ENCODE measurements around the gene SGMS2. TPM values are rescaled to one million over a fixed set of nuclear protein-coding genes. Genes with fewer than 3 reads are reported as not detected.

SGMS2 gene
- total and polyA plus RNA-seq, 10 of the 15 experiments (the other 5 are each of a cell fraction or from before 2014, with no cell fraction given) = under 0.01 to 3.2 (median 0.17) TPM; not detected in 4

- Histone ChIP-seq H3K4me2 (ENCODE audit: control insufficient read depth, insufficient read depth) (no peak overlapping the region), H3K4me3 (no peak overlapping the region), H4K20me1 (ENCODE audit: control insufficient read depth, insufficient read depth) (no peaks in the 10 kb centered on the region), H3K4me1 (ENCODE audit: control insufficient read depth, insufficient read depth, low read length) (no peaks in the 10 kb centered on the region), H3K36me3 (ENCODE audit: control insufficient read depth in 2 of 2, insufficient read depth in 2 of 2, low read length in 1 of 2) (no peaks in the 10 kb centered on the region), H3K9me3 (replicated peaks; ENCODE audit: control insufficient read depth, insufficient read depth, low read length) (no peaks in the 10 kb centered on the region), H3K79me2 (ENCODE audit: control insufficient read depth, insufficient read depth, low read length) (no peaks in the 10 kb centered on the region), H3K9ac (ENCODE audit: control insufficient read depth, insufficient read depth, low read length) (no peak overlapping the region), H3K27ac (ENCODE audit: control insufficient read depth, insufficient read depth) (no peak overlapping the region), H2AFZ (ENCODE audit: control insufficient read depth, low read depth, low read length) (no peak overlapping the region), H3K27me3 (replicated peaks in 1 of 2; ENCODE audit: control insufficient read depth in 2 of 2, insufficient read depth in 2 of 2, low read length in 1 of 2) (no peaks in the 10 kb centered on the region)
- ChIA-PET RAD21 (ENCODE audit: unreplicated experiment) (no interaction called here), CTCF (no interaction called here), POLR2A (no interaction called here), SMC1A (ENCODE audit: uncharacterized antibody, unreplicated experiment) (no interaction called here)
- WGBS (ENCODE audit: insufficient coverage, insufficient replicate concordance, low lambda C conversion rate, missing lambda C conversion rate) = 0% methylated on average over 1 of the region's 1 CpG
- intact Hi-C loops (cut with micrococcal nuclease; ENCODE audit: unreplicated experiment) (no loop called here), in situ Hi-C loops (cut with MboI) (no loop called here)
- no peak for ATAC-seq
- no peak for DNase-seq (ENCODE audit: low read depth, low spot score)
- TF ChIP-seq JUNB (IDR thresholded peaks at IDR 0.05) = no peak
- TF ChIP-seq EGR1 (IDR thresholded peaks at IDR 0.05; ENCODE audit: borderline replicate concordance in 1 of 2, low read depth in 2 of 2, low read length in 2 of 2) = no peak
- TF ChIP-seq E2F4 (IDR thresholded peaks at IDR 0.05; ENCODE audit: low read depth, low read length) = no peak
- no peak for TF ChIP-seq RELB (IDR thresholded peaks at IDR 0.05; ENCODE audit: low read depth)
- TF ChIP-seq ZBTB11 (CRISPR knock-in tag; IDR thresholded peaks at IDR 0.05) = no peak
- TF ChIP-seq MTA2 (IDR thresholded peaks at IDR 0.05; ENCODE audit: low read depth) = no peak
- no peak for TF ChIP-seq CHD1 (IDR thresholded peaks at IDR 0.05; ENCODE audit: low read depth, low read length)
- TF ChIP-seq ATF7 (IDR thresholded peaks at IDR 0.05; ENCODE audit: low read depth) = no peak
- TF ChIP-seq RELA (IDR thresholded peaks at IDR 0.05; ENCODE audit: borderline replicate concordance, partially characterized antibody) = no peak
- no peak for TF ChIP-seq BHLHE40 (IDR thresholded peaks at IDR 0.05; ENCODE audit: borderline replicate concordance in 1 of 2, low read depth in 2 of 2, low read length in 1 of 2)
- TF ChIP-seq ZBTB40 (IDR thresholded peaks at IDR 0.05; ENCODE audit: borderline replicate concordance) = no peak
- no peak for TF ChIP-seq NR2C2 (IDR thresholded peaks at IDR 0.05; ENCODE audit: borderline replicate concordance, control insufficient read depth, insufficient read length, low read depth)
- no peak for TF ChIP-seq ZSCAN29 (IDR thresholded peaks at IDR 0.05)
- TF ChIP-seq TAF1 (IDR thresholded peaks at IDR 0.05; ENCODE audit: borderline replicate concordance, low read depth, low read length) = no peak
- TF ChIP-seq IKZF1 (conservative IDR thresholded peaks at IDR 0.05) = no peak
- no TSS peak for BruUV-seq (replicated peaks)
- FAIRE-seq = no peak
Observed at GRCh38 chr4:107876099-107876498, 51.4 kb downstream of the SGMS2 start.
